HG03439 (cell line): ENCODE measurements around the gene TCF7L2.
"Not testable (repeated sequence)": the region's sequence is repeated elsewhere in the genome, so short reads cannot be mapped to it uniquely, and the experiment has no call there.

ENCODE experiments used
- ATAC-seq: cut with Tn5 transposase; IDR thresholded peaks from one replicate; pipeline ENCODE4 v1.9.1; 2021; ENCODE audit warnings: mild to moderate bottlenecking, moderate library complexity; ENCODE audit not compliant: unreplicated experiment

TCF7L2 gene

DNA sequence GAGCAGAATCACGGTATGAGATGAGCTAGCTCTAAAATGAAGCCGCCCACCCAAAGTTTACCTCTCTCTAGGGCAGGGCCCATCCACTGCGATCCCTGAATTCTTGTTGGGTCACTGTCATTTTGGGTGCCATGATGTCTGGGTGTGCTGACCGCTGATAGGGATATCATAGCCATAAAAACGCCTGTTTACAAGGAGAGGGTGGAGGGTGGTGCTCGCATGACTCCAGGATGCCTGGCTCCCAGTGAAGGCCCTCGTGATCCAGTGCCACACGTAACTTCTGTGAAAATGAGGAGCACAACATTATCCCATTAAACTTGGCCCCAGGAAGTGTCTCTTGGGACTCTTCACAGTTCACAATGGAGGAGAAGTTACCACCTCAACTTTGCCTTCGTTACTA, 139.5 kb downstream of the TCF7L2 start:
- no peak for ATAC-seq

GRCh38 chr10:113091920-113092319, 141.9 kb downstream of the TCF7L2 start:
- ATAC-seq, result no peak

DNA sequence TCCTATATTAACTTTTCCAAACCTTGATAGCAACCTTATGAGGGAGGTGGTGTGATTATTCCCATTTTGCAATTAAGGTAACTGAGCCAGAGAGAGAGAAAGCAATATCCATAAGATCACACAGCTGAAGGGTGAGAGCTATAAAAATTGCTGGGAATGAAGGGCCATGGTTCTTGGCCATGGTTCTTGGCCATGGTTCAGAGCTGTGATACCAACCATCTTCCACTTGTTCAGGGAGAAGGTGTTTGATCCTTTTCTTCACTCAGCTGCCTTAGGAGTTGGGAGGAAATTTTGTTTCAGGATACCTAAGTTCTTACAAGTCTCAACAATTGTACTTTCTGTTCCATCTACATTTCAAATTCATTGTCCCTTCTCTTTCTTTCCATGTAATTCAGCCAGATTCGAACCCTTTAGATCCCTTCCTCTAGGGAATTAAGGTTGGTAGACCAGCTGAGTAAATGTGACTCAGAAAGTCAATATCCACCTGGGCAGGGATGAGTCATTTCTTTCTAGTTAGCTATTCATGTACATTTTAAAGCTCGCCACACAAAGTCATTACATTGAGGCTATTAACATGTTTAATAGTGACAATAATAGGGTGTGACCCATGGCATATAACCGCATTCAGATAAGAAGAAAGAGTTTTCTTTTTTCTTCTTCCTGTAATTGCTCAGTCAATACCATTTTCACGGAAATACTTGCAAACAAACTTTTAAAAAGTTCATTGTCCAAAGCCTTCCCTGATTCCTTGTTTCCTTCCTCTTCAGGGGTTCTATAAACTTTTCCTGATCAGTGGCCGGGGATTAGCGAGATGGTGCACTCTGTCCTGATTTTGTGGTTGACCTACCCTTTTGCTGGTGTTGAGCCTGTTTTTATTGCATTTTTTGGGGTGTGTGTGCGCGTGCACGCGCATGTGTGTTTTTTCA, 143.4 kb downstream of the TCF7L2 start:
- ATAC-seq, result no peak

DNA sequence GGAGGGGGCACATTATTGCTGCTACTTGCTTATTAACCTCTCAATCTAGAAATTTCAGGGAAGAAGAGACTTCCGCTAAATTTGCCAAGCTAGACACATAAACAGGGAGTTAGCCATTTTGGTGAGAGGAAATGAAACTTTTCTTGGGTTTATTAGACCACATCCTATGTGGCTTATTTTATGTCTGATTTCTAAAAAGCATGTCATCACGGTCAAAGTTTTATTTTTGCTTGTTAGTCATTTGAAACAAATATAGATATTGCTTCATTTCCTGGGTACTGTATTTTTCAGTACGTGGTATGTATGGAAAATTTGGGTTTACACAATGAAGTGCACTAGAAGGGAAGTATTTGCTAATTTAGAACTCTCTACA, 144.1 kb downstream of the TCF7L2 start:
- no peak for ATAC-seq

DNA sequence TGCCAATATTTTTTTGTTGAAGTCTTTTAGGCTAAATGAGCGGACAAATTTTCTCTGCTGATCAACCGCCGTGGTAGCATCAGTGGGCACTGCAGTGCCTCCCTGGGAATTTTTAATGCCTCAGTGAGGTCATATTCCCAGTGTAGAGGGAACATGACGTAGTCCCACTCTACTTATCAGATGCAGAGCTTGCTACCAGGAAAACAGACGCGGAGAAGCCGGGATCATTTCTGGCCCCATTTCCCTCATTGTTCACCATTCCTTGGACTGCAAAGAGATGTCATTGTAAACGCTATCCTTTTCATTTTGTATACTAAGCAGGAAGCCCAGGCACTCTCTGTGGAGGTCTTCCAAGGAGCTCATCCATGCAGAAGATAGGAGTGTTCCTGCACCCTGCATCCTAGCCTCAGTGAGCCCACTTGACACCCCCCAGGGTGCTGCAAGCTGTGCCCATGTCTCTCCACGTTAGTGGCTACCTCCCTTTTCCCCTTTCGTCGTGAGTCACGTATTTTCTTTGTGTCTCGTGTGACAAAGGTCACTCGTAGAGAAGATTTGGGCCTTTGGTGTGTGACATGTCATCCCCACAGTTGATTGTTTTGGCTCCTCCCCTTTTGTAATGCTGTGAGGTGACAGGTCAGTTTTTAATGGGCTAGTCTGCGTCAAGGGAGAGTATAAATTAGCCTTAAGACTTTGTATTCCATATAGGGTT, 145.5 kb downstream of the TCF7L2 start:
- ATAC-seq, result no peak

GRCh38 chr10:113096128-113096996, 146.3 kb downstream of the TCF7L2 start:
- no peak for ATAC-seq

DNA sequence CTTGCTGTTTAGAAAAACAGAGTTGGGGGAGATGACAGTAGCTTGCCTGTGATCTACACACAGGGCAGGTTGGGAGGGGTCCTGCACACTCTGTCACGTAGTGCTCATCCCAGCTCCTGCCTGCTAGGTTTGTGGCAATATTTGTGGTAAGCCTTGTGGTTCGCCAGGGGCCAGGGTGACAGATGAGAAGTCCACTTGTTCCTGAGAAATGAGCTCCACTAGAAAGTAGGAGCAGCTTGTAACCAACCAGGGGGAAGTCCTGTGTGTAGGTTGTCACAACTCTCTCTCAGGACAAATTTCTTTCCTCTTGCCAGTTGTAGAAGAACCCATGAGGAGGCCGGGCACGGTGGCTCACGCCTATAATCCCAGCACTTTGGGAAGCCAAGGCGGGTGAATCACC, 147.0 kb downstream of the TCF7L2 start:
- ATAC-seq, result no peak

- ATAC-seq, result no peak
Observed at GRCh38 chr10:113099431-113100183, 149.6 kb downstream of the TCF7L2 start.

DNA sequence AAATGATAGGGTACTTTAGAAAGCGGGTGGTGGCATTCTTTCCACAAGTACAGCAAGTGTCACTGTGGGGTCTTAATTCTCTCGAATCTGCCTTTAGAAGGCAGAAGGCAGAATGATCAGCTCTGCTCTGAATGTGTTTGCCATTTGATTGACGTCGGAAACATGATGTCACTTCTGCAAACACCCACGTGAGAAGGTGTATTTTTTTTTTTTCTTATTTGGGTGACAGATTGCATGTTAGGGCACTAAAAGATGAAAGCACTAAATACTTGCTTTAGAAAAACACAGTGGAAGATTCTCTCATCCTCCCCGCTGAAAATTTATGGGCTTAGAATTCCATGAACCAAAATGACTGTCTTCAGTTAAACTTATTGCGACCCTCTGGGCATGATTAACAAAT, 150.2 kb downstream of the TCF7L2 start:
- no peak for ATAC-seq

DNA sequence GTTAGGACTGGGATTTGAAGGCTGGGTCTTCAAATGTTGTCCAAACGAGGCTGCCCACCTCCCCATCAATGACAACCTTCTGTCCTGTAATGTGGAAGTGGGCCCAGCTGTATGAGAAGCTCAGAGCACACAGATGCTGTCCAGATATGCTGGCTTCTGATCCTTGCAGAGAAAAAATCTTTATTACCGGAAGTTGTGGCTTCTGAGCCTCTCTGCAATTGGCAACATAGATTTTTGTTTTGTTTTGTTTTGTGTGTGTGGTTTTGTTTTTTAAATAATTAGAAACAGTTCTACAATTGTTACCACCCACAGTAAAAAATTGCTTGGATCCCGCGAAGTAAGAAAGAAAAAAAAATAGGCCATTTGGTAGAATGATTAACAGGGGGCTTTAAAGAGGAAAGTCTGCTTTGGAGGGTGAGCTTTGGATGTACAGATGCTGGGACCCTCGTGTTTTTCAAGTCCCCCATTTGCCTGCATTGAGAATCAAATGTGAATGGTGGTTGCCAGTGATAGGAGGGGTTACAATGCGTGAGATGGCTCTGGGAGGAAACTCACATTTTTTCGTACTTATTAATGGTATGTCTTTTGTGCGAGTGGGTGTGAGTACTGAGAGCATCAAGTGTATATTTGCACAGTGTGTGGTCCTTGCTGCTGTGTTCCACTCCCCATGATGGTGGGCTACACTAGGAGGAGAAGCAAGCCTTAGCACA, 153.2 kb downstream of the TCF7L2 start:
- ATAC-seq, result no peak

DNA sequence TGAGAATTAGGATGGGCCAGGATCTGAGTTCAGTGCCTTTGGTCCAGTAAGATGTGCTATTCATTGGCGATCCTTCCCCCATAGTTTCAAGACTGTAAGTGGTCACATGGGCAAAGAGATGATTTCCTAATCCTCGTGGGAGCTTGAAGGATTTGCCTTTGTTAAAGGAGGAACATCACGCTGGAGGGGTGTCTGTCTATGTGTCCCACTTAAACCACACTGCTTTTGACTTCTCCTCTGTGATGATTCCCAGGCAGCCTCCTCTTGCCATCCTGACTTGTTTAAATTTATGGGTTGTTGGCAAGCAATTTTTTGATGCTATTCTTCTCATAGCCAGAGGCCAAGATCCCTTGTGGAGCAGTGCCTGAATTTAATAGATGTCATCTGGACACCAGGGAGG, 154.0 kb downstream of the TCF7L2 start:
- ATAC-seq, result no peak

GRCh38 chr10:113108194-113108835, 158.3 kb downstream of the TCF7L2 start:
- ATAC-seq, result no peak

GRCh38 chr10:113108948-113109347, 158.9 kb downstream of the TCF7L2 start:
- ATAC-seq, result no peak

DNA sequence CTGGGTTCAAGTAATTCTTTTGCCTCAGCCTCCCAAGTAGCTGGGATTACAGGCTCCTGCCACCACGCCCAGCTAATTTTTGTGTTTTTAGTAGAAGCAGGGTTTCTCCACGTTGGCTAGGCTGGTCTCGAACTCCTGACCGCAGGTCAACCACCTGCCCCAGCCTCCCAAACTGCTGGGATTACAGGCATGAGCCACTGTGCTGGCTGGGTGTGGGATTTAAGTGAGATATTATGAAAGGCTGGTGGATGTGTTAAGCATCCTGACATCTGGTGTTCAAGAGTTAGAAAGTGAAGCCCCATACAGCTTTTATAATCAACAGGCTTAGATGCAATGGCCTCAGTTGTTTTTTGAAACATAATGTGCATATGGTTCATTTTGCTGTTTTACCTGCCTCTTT, 159.4 kb downstream of the TCF7L2 start:
- not testable (repeated sequence) for ATAC-seq

- no peak for ATAC-seq
Observed at GRCh38 chr10:113111260-113111659, 161.2 kb downstream of the TCF7L2 start.

DNA sequence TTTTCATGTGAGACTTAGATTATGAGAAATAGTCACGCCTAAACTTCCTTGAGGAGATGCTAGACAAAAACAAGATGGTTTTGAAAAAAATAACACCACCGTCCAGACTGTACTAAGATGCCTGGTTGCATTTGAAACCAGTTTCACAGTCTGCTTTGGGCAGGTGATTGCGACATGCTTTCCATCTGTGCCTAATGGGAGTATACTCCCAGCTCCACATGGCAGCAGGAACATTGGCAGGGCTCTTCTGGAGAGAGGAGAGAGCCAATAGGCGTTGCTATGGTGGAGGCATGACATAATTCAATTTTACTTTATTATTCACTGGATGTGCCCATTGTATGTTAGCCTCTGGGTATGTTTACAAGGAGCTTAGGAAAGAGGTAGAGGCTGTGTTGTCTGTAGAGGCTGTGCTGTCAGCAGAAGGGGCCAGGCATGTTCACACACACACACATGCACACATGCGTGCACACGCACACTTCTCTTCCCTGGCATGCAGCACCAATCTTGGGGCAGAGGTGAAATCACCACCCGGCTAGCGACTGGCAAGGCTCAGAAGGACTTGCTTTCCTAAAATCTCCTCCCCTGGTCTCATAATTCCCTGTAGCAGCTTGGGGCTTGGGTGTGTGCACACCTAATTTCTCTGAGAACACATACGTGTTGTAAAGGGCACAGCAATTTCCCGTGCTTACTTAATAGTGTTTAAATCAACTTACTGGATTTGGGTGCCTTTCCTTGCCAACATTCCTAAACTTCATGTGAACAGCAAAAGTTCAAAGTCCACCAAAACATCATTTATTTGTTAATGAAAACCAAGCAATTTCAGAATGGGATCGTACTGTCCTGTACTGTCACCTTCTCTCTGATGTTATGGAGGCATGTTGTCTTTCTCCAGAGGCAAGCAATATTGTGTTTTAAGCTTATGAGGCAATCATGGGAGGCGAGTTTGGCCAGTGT, 162.1 kb downstream of the TCF7L2 start:
- no peak for ATAC-seq

DNA sequence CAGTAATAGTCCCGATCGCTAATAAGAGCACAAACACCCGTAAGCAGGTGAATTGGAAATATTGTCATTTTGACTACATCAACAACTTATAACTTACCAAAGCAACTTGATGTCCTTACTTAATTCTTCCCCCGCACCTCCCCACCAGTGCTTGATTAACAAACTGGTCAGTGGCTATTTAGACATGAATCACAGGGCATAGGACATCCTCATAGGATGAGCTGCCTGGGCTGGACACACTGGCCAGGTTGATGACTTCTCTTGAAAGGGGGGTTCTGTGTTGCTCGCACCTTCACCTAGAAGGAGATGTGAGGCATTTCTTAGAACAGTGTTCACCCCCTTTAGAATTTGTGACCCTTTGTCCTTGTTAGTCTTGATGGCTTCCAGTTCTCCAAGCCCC, 163.2 kb downstream of the TCF7L2 start:
- no peak for ATAC-seq

- ATAC-seq, result no peak
Observed at GRCh38 chr10:113113918-113114317, 163.9 kb downstream of the TCF7L2 start.
